Mesothelial cell of epicardium (in vitro differentiated cells): ENCODE data around the gene GADD45B. TPM values are rescaled to one million over a fixed set of nuclear protein-coding genes. Genes with fewer than 3 reads are reported as not detected.

ENCODE experiments used
- DNase-seq, 2 experiments: peaks; one replicate each; pipeline ENCODE4 v3.0.0; 2021; ENCODE audit warnings: low spot score in 2 of 2; ENCODE audit not compliant: unreplicated experiment in 2 of 2
- H3K27ac Mint-ChIP-seq: 2 replicates; pipeline ENCODE4 v1.8.0; 2021; ENCODE audit warnings: mixed read lengths
- H3K27me3 Mint-ChIP-seq: 2 replicates; pipeline ENCODE4 v1.8.0; 2021; ENCODE audit warnings: low read depth, mixed read lengths
- H3K36me3 Mint-ChIP-seq: 2 replicates; pipeline ENCODE4 v1.8.0; 2021; ENCODE audit warnings: mixed read lengths
- H3K4me1 Mint-ChIP-seq: 2 replicates; pipeline ENCODE4 v1.8.0; 2021; ENCODE audit warnings: mixed read lengths
- H3K4me3 Mint-ChIP-seq: 2 replicates; pipeline ENCODE4 v1.8.0; 2021; ENCODE audit warnings: mild to moderate bottlenecking, moderate library complexity, mixed read lengths
- H3K9me3 Mint-ChIP-seq: 2 replicates; pipeline ENCODE4 v1.8.0; 2021; ENCODE audit warnings: mixed read lengths
- CTCF ChIP-seq: fragments of 200-600 bp; sonication (generic); IDR thresholded peaks from one replicate; pipeline ENCODE4 v1.5.0; 2021; ENCODE audit warnings: antibody characterized with exemption; ENCODE audit not compliant: unreplicated experiment
- total RNA-seq: library from RNA; stranded (reverse); gene quantifications from 3 replicates; pipeline ENCODE4 v1.2.1, GENCODE V29; 2021

Gene GADD45B
- total RNA-seq, 1 donor from 2014 or later = 80.0 TPM

- DNase-seq = no peak
- peaks cover 3% of the 10 kb centered on the region for H3K36me3 Mint-ChIP-seq
- no peaks in the 10 kb centered on the region for H3K9me3 Mint-ChIP-seq
- TF ChIP-seq CTCF = no peak
- peaks cover 4% of the 10 kb centered on the region for H3K4me1 Mint-ChIP-seq
- no peak overlapping the region for H3K4me3 Mint-ChIP-seq
- H3K27me3 Mint-ChIP-seq = no peaks in the 10 kb centered on the region
- H3K27ac Mint-ChIP-seq = no peak overlapping the region
Measured at GRCh38 chr19:2449019-2449418, 26.9 kb upstream of the GADD45B start.

GRCh38 chr19:2451138-2451537 lies 24.8 kb upstream of the GADD45B start:
- no peak for TF ChIP-seq CTCF
- H3K4me1 Mint-ChIP-seq = peaks cover 14% of the 10 kb centered on the region
- H3K4me3 Mint-ChIP-seq = no peak overlapping the region
- no peaks in the 10 kb centered on the region for H3K9me3 Mint-ChIP-seq
- H3K36me3 Mint-ChIP-seq = peaks cover 3% of the 10 kb centered on the region
- no peak overlapping the region for H3K27ac Mint-ChIP-seq
- DNase-seq = no peak
- no peaks in the 10 kb centered on the region for H3K27me3 Mint-ChIP-seq

GRCh38 chr19:2451741-2452140 lies 24.2 kb upstream of the GADD45B start:
- H3K9me3 Mint-ChIP-seq = no peaks in the 10 kb centered on the region
- H3K27ac Mint-ChIP-seq = no peak overlapping the region
- no peak for TF ChIP-seq CTCF
- H3K4me1 Mint-ChIP-seq = peaks cover 10% of the 10 kb centered on the region
- DNase-seq = no peak
- H3K27me3 Mint-ChIP-seq = no peaks in the 10 kb centered on the region
- H3K36me3 Mint-ChIP-seq = peaks cover 3% of the 10 kb centered on the region
- H3K4me3 Mint-ChIP-seq = no peak overlapping the region

GRCh38 chr19:2453431-2454025 lies 22.4 kb upstream of the GADD45B start:
- Mint-ChIP-seq H3K4me1 (peaks cover 13% of the 10 kb centered on the region), H3K36me3 (peaks cover 3% of the 10 kb centered on the region), H3K9me3 (no peaks in the 10 kb centered on the region), H3K4me3 (no peak overlapping the region), H3K27ac (peak overlapping the region; percentile 16), H3K27me3 (no peaks in the 10 kb centered on the region)
- no peak for TF ChIP-seq CTCF
- no peak for DNase-seq

GRCh38 chr19:2454199-2454961 lies 21.5 kb upstream of the GADD45B start:
- Mint-ChIP-seq H3K27ac (peak overlapping the region; percentile 86), H3K36me3 (peaks cover 3% of the 10 kb centered on the region), H3K9me3 (no peaks in the 10 kb centered on the region), H3K4me3 (peak overlapping the region; percentile 85), H3K27me3 (no peaks in the 10 kb centered on the region), H3K4me1 (peaks cover 13% of the 10 kb centered on the region)
- TF ChIP-seq CTCF = no peak
- DNase-seq = no peak
